Measurements from ENCODE around the gene TANGO6. TPM values are rescaled to one million over a fixed set of nuclear protein-coding genes. Genes with fewer than 3 reads are reported as not detected.

TANGO6 gene
- total and polyA plus RNA-seq, 5 experiments from 2014 or later = 12.7 to 34.8 (median 16.1) TPM

DNA sequence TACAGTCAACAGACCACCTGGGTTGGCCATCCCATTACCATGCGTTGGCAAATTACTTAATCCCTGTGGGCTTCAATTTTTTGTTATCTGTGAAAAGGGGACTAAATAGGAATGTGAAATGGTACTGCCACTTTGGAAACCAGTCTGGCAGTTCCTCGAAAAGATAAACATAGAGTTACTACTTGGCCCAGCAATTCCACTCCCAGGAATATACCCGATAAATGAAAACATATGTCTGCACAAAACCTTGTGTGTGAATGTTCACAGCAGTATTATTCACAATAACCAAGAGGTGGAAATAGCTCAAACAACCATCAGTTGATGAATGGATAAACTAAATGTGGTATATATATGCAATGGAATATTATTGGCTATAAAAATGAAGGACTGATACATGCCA, 87.9 kb downstream of the TANGO6 start:
- Mint-ChIP-seq H3K36me3 (peaks cover 19 to 81% (median 44%) of the 10 kb centered on the region in 3 donors), H3K27ac (no peak overlapping the region), H3K27me3 (no peaks in the 10 kb centered on the region), H3K9me3 (no peaks in the 10 kb centered on the region), H3K4me1 (no peaks in the 10 kb centered on the region), H3K4me3 (no peak overlapping the region)
- DNase-seq (no peak), ATAC-seq (no peak)
- POLR2A ChIA-PET = no interaction called here

GRCh38 chr16:68934402-68934801, 91.1 kb downstream of the TANGO6 start:
- Mint-ChIP-seq H3K27me3 (no peaks in the 10 kb centered on the region), H3K9me3 (no peaks in the 10 kb centered on the region), H3K27ac (no peak overlapping the region), H3K36me3 (peaks cover 15 to 75% (median 42%) of the 10 kb centered on the region in 3 donors), H3K4me1 (no peaks in the 10 kb centered on the region), H3K4me3 (no peak overlapping the region)
- POLR2A ChIA-PET = no interaction called here
- DNase-seq = no peak
- no peak for ATAC-seq

GRCh38 chr16:68935008-68935407, 91.7 kb downstream of the TANGO6 start:
- no peaks in the 10 kb centered on the region for H3K9me3 Mint-ChIP-seq
- DNase-seq (no peak), ATAC-seq (no peak)
- POLR2A ChIA-PET = no interaction called here
- peaks cover 9 to 73% (median 38%) of the 10 kb centered on the region in 3 donors for H3K36me3 Mint-ChIP-seq
- no peaks in the 10 kb centered on the region for H3K4me1 Mint-ChIP-seq
- H3K27me3 Mint-ChIP-seq = no peaks in the 10 kb centered on the region
- H3K27ac Mint-ChIP-seq = peak overlapping the region in 1 of 10 donors; percentile 6
- no peak overlapping the region for H3K4me3 Mint-ChIP-seq

DNA sequence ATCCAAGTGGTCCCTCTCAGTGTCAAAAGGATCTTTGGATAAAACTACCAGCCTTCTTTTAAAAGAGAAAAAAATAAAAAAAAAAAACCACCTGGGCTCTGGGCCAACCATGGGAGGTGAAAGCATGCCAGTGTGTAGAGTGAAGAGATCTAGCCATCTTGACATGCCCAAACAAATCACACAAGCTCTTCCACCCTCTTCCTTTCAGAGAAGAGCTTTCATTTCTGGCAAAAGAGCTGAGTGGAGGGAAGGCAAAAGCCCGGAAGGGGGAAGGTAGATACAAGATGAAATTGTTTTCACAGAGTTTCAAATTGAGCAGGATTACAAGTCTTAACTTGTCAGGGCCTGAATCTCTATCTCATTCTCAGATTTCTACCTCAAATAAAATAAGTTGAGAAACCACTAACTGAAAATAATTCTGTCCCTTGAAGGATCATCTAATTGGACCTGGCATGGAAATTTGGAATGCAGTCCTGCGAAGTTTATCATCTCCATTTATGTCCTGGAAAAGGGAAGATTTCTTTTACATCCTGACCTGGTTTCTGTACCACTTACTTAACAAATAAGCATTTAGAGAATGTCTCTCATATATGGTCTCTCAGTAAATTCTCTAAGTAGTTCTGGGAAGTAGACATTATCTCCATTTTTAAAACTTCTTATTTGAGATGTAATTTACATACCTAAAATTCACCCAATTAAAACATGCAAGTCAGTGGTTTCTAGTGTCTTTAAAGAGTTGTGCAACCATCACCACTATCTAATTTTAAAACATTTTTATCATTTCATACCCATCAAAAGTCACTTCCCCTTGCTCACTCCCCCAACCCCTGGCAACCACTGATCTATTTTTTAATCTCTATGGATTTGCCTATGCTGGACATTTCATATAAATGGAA, 93.7 kb downstream of the TANGO6 start:
- POLR2A ChIA-PET = no interaction called here
- DNase-seq = no peak
- Mint-ChIP-seq H3K36me3 (peaks cover 7 to 65% (median 34%) of the 10 kb centered on the region in 3 donors), H3K4me1 (no peaks in the 10 kb centered on the region), H3K27ac (no peak overlapping the region), H3K4me3 (no peak overlapping the region), H3K27me3 (no peaks in the 10 kb centered on the region), H3K9me3 (peaks cover 0 to under 1% (median 0%) of the 10 kb centered on the region in 9 donors)
- ATAC-seq = no peak

DNA sequence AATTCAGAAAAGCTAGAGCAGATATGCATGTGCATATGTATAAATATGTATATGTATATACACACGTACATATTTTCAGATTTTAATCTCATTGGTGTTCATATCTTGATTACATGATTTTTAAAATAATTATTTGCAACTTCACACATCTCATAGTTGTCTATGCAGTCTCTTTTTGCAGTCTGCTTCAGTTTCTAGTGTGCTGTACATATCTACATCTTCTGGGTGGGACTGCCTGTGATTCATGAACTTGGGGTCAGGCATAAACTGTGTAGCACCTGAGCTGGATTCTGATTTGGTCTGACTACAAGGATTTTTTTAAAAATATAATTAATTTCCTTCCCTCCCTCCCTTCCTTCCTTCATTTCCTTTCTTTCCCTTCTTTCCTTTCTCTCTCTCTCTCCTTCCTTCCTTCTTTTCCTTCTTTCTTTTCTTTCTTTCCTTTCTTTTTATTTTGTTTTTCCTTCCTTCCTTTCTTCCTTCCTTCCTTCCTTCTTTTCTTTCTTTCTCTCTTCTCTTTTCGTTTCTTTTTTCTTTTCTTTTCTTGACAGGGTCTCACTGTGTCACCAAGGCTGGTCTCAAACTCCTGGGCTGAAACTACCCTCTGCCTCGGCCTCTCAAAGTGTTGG, 96.5 kb downstream of the TANGO6 start:
- H3K9me3 Mint-ChIP-seq = peaks cover 0 to 17% (median 3%) of the 10 kb centered on the region in 9 donors
- no peak overlapping the region for H3K4me3 Mint-ChIP-seq
- POLR2A ChIA-PET = no interaction called here
- DNase-seq (no peak), ATAC-seq (no peak)
- peak overlapping the region in 1 of 10 donors; percentile 33 for H3K27ac Mint-ChIP-seq
- H3K4me1 Mint-ChIP-seq = no peaks in the 10 kb centered on the region
- H3K36me3 Mint-ChIP-seq = peaks cover 22 to 62% (median 48%) of the 10 kb centered on the region in 3 donors
- no peaks in the 10 kb centered on the region for H3K27me3 Mint-ChIP-seq

DNA sequence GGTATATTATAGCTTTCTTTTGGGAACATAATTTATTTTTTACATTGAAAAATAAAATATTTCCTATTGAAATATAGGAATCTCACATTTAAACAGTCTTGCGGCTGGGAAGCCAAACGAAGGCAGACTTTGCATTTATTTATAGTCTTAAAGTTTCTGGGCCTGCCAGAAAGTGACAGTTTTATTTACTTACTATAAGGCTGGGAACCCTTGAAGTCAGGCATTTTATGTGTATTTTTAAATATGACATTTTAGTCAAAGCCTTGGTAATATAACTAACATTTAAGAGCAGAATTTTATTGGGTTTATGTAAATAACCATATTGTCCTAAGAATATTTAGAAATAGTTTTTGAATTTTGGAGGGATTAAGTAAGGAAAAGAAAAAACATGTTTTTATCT, 97.5 kb downstream of the TANGO6 start:
- Mint-ChIP-seq H3K4me3 (no peak overlapping the region), H3K27ac (no peak overlapping the region), H3K36me3 (peaks cover 22 to 66% (median 54%) of the 10 kb centered on the region in 3 donors), H3K9me3 (peaks cover 0 to 18% (median 5%) of the 10 kb centered on the region in 9 donors), H3K27me3 (no peaks in the 10 kb centered on the region), H3K4me1 (no peaks in the 10 kb centered on the region)
- POLR2A ChIA-PET = no interaction called here
- ATAC-seq (no peak), DNase-seq (no peak)

DNA sequence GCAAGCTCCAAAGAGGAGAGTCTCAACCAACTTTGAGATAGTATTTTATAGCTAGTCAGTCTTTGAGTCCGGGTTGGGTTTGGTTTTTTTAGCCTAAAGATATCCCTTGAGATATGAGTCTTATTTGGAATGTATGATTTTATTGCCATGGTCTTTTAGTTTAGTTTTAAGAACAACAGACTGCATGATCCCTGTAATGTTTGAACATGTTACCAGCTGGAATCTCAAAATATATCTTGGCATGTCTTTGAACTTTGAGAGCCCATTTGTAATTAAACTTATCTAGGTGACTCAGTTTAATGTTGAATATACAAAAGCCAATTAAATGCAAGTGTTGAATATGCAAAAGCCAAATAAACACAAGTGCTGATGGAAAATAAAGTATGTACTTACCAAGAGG, 100.6 kb downstream of the TANGO6 start:
- POLR2A ChIA-PET = no interaction called here
- no peak for DNase-seq

DNA sequence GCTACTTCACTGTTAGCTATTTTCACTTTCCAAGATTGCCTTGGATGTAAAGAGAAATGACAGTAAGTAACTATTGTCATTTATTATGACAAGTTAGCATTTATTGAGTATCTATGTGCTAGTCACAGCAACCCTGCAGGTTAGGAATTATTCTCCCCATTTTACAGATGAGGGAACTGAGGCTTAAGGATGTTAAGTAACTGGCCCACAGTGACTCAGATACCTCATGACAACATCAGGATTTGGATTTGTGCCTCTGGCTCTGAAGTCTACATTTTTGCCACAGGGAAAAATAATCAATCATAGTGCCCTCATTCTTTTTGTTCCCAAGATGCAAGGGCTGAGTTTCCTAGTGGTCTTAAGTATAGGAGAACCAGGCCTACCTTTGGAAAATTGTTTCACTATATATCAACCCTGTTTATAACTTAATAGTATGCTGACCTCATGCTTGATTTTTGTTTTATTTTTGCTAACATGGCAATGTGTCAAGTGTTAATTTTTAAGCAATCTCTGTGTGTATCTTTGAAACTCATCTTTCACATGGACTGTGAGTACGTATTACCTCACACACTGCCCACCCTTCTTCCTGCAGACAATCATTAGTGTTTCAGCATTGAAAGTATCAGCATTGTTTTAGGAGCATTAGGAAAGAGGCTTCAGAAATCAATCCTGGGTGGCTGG, 105.0 kb downstream of the TANGO6 start:
- POLR2A ChIA-PET = no interaction called here
- Mint-ChIP-seq H3K4me1 (peaks cover 0 to 2% (median 0%) of the 10 kb centered on the region in 4 donors), H3K27ac (no peak overlapping the region), H3K36me3 (peaks cover 11 to 49% (median 24%) of the 10 kb centered on the region in 3 donors), H3K4me3 (no peak overlapping the region), H3K9me3 (peaks cover 0 to 15% (median 5%) of the 10 kb centered on the region in 9 donors), H3K27me3 (no peaks in the 10 kb centered on the region)
- ATAC-seq (no peak), DNase-seq (no peak)

More for the DNA sequence above, 100.6 kb downstream of the TANGO6 start:
- no peak for ATAC-seq
- no peaks in the 10 kb centered on the region for H3K27me3 Mint-ChIP-seq
- H3K9me3 Mint-ChIP-seq = peaks cover 0 to 18% (median 5%) of the 10 kb centered on the region in 9 donors
- peaks cover 16 to 67% (median 37%) of the 10 kb centered on the region in 3 donors for H3K36me3 Mint-ChIP-seq
- H3K27ac Mint-ChIP-seq = no peak overlapping the region
- H3K4me1 Mint-ChIP-seq = no peaks in the 10 kb centered on the region
- no peak overlapping the region for H3K4me3 Mint-ChIP-seq

- H3K36me3 Mint-ChIP-seq = peaks cover 0 to 18% (median 1%) of the 10 kb centered on the region in 3 donors
- H3K27me3 Mint-ChIP-seq = no peaks in the 10 kb centered on the region
- POLR2A ChIA-PET = interaction anchor here (0.6 to 0.7 kb wide), 2 partner anchors 147 to 777 kb away, joined by 6 read pairs; no protein-coding TSS in a partner anchor
- DNase-seq = no peak
- H3K4me1 Mint-ChIP-seq = peaks cover 0 to 2% (median 0%) of the 10 kb centered on the region in 4 donors
- no peak for ATAC-seq
- peak overlapping the region in 3 of 10 donors; percentile 52 to 78 (median 75) for H3K27ac Mint-ChIP-seq
- no peak overlapping the region for H3K4me3 Mint-ChIP-seq
- no peaks in the 10 kb centered on the region for H3K9me3 Mint-ChIP-seq
Observed at GRCh38 chr16:68951991-68952877, 108.9 kb downstream of the TANGO6 start.

DNA sequence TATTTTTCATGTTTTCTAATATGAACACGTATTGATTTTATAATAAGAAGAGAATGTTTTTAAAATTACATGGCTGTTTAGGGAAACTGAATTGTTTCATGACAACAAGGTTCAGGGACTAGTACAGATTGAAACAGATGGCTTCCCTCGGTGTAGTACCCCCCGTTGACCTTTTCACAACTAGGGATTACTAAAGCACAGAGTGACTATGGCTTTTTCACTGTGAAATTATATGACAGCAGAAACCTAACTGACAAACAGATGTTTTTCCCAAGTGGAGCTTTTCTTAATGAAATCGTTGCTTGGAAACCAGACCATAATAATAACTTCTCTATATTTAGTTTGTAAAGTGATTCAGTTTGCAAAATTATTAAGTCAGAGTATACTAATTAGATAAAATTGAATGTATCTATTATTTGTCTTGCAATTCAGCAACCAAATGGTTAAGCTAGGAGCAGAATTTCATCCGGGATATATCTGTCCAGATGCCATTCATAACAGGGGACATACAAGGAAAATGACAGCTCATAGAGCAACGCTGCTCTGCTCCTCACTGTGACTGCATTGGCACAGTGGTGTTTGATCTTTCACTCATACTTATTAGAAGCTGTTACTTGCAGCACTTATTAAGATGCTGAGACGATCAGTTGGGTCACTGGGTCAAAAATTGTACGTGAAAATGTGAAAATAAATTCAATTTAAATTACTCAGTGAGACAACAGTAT, 111.7 kb downstream of the TANGO6 start:
- ATAC-seq (no peak), DNase-seq (no peak)
- Mint-ChIP-seq H3K36me3 (peaks cover 0 to 14% (median 1%) of the 10 kb centered on the region in 3 donors), H3K4me1 (no peaks in the 10 kb centered on the region), H3K27me3 (no peaks in the 10 kb centered on the region), H3K4me3 (no peak overlapping the region), H3K9me3 (no peaks in the 10 kb centered on the region), H3K27ac (no peak overlapping the region)
- POLR2A ChIA-PET = no interaction called here

DNA sequence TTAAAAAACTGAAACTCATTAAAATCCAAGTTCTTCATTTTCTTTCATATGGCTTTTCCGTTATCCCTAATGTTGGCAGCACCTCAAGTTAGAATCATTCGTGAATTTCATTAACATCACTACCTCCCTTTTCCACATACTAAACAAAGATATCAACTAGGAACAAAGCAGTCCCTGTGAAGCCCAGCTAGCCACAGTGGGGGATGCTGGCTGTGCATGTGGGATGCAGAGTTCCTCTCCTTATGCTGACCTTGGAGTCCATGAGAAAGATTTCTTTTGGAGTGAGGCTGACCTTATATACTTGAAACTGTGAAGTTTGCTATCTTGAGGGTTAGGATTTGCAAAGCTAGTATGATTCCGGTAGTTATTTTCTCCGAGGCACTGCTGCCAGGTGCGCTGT, 117.6 kb downstream of the TANGO6 start:
- ATAC-seq = no peak
- Mint-ChIP-seq H3K4me3 (no peak overlapping the region), H3K9me3 (peaks cover 0 to 4% (median 0%) of the 10 kb centered on the region in 9 donors), H3K27ac (no peak overlapping the region), H3K36me3 (peaks cover 7 to 31% (median 17%) of the 10 kb centered on the region in 3 donors), H3K4me1 (peaks cover 0 to 2% (median 0%) of the 10 kb centered on the region in 4 donors), H3K27me3 (no peaks in the 10 kb centered on the region)
- POLR2A ChIA-PET = no interaction called here
- no peak for DNase-seq

Data from naive thymus-derived CD8-positive, alpha-beta T cell (primary cell).